Body of pancreas (tissue), 4 donors: ENCODE measurements around the gene PAN3.

ENCODE experiments used
- POLR2A ChIP-seq, 3 donors: fragments of 450-650 bp; IDR thresholded peaks; one replicate each; pipeline ENCODE4 v1.6.1; 2016; ENCODE audit warnings: antibody characterized with exemption in 3 of 3, mild to moderate bottlenecking in 2 of 3
- TF ChIP-seq, protein P1 (sequence below), 7 experiments: fragments of 450-650 bp in 4 of 7; fragments of 200-600 bp in 3 of 7; sonication (generic) in 3 of 7; IDR thresholded peaks; one replicate each; pipeline ENCODE4 v1.5.1; 2016 to 2019; ENCODE audit warnings: antibody characterized with exemption in 7 of 7

GRCh38 chr13:28140433-28141125 is 2.2 kb downstream of the PAN3 start:
- TF ChIP-seq, protein P1, sequence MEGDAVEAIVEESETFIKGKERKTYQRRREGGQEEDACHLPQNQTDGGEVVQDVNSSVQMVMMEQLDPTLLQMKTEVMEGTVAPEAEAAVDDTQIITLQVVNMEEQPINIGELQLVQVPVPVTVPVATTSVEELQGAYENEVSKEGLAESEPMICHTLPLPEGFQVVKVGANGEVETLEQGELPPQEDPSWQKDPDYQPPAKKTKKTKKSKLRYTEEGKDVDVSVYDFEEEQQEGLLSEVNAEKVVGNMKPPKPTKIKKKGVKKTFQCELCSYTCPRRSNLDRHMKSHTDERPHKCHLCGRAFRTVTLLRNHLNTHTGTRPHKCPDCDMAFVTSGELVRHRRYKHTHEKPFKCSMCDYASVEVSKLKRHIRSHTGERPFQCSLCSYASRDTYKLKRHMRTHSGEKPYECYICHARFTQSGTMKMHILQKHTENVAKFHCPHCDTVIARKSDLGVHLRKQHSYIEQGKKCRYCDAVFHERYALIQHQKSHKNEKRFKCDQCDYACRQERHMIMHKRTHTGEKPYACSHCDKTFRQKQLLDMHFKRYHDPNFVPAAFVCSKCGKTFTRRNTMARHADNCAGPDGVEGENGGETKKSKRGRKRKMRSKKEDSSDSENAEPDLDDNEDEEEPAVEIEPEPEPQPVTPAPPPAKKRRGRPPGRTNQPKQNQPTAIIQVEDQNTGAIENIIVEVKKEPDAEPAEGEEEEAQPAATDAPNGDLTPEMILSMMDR (IDR thresholded peaks at IDR 0.05) = no peak
- TF ChIP-seq POLR2A (IDR thresholded peaks at IDR 0.05) = no peak
